ENCODE measurements around the gene THAP3. TPM values are rescaled to one million over a fixed set of nuclear protein-coding genes. Genes with fewer than 3 reads are reported as not detected.

Gene THAP3
- total RNA-seq, 1 donor from 2014 or later = 22.1 TPM

DNA sequence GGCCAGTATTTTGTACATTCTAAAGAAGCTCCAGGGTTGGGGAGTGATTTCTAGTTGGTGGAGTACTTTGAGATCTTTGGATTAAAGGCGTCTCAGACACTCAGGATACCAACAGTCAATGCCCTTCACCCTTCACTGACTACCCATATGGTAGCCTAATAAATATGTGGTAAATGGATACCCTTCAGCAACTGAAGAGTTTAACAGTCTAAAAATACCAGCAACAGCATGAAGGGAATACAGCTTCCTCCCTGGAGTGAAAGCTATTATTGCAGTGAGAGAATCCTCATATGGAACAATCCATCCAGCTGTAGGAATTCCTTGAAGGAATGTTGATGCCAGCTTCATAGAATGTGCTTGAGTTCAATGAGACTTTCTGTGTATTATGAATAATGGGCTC, 50.1 kb downstream of the THAP3 start:
- DNase-seq = no peak

DNA sequence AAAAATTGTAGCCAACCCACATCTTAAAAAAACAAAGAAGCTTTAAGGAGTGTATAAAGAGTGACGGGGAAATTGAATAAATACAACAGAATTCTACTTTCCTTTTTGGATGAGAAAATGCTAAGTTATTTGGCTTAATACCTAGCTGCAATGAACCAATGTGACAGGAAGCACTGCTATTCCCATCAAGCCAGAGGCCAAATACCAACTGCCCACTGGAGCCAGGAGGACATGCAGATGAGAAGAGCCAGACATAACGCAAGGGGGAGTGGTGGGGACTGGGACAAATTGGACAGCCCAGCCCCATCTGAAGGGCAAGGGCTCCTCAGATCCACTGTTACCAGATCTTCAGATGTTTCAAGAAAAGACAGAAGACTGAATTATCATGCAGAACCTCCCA, 51.3 kb downstream of the THAP3 start:
- no peak for DNase-seq

Other genes with a start within 250 kb of the THAP3 start
- 10.0 TPM for gene ACOT7, start 231.1 kb upstream of the THAP3 start, total RNA-seq
- 5.9 TPM for gene HES2, start 204.9 kb upstream of the THAP3 start, total RNA-seq
- 6.4 TPM for gene ESPN, start 200.1 kb upstream of the THAP3 start, total RNA-seq
- gene TNFRSF25, start 158.7 kb upstream of the THAP3 start, total RNA-seq = 11.6 TPM
- gene PLEKHG5, start 133.2 kb upstream of the THAP3 start, total RNA-seq = 14.3 TPM
- 16.5 TPM for gene NOL9, start 70.4 kb upstream of the THAP3 start, total RNA-seq
- 0.59 TPM for gene TAS1R1, start 69.6 kb upstream of the THAP3 start, total RNA-seq
- gene ZBTB48, start 44.9 kb upstream of the THAP3 start, total RNA-seq = 11.0 TPM
- 17.8 TPM for gene KLHL21, start 22.0 kb upstream of the THAP3 start, total RNA-seq
- 19.5 TPM for gene PHF13, start 11.1 kb upstream of the THAP3 start, total RNA-seq
- gene DNAJC11, start 76.9 kb downstream of the THAP3 start, total RNA-seq = 33.0 TPM
- 30.6 TPM for gene CAMTA1, start 160.6 kb downstream of the THAP3 start, total RNA-seq